A673 (cell line): Measurements from ENCODE around the gene CNIH2.

Experiments
- CTCF ChIP-seq: fragments of 300-800, 200-600 bp; sonication (generic); conservative IDR thresholded peaks from 2 replicates; pipeline ENCODE4 v1.5.1; 2017; ENCODE audit warnings: low read depth, mild to moderate bottlenecking, antibody characterized with exemption, low read length, moderate library complexity, mixed read lengths
- EZH2 ChIP-seq: fragments of 200-600 bp; sonication (generic); IDR thresholded peaks from 2 replicates; pipeline ENCODE4 v1.6.1; 2017; ENCODE audit warnings: borderline replicate concordance, low read depth, mild to moderate bottlenecking, mixed read lengths, antibody characterized with exemption, low read length; ENCODE audit not compliant: poor library complexity, severe bottlenecking

- TF ChIP-seq EZH2, result no peak
- no peak for TF ChIP-seq CTCF
Observed at GRCh38 chr11:66275984-66276612, 1.9 kb upstream of the CNIH2 start.
